VCaP (cell line): ENCODE data around the gene PLPP3.

Experiments used
- H3K27ac ChIP-seq: fragments of 450-650 bp; 2 replicates; pipeline ENCODE4 v1.5.1; 2017
- TF ChIP-seq, protein P1 (sequence below): fragments of 450-650 bp; conservative IDR thresholded peaks from 2 replicates; pipeline ENCODE4 v1.5.1; 2017; ENCODE audit warnings: mild to moderate bottlenecking, moderate library complexity

PLPP3 gene

GRCh38 chr1:56572334-56573050, 6.9 kb downstream of the PLPP3 start:
- H3K27ac ChIP-seq = peak overlapping the region; percentile 54
- TF ChIP-seq, protein P1, sequence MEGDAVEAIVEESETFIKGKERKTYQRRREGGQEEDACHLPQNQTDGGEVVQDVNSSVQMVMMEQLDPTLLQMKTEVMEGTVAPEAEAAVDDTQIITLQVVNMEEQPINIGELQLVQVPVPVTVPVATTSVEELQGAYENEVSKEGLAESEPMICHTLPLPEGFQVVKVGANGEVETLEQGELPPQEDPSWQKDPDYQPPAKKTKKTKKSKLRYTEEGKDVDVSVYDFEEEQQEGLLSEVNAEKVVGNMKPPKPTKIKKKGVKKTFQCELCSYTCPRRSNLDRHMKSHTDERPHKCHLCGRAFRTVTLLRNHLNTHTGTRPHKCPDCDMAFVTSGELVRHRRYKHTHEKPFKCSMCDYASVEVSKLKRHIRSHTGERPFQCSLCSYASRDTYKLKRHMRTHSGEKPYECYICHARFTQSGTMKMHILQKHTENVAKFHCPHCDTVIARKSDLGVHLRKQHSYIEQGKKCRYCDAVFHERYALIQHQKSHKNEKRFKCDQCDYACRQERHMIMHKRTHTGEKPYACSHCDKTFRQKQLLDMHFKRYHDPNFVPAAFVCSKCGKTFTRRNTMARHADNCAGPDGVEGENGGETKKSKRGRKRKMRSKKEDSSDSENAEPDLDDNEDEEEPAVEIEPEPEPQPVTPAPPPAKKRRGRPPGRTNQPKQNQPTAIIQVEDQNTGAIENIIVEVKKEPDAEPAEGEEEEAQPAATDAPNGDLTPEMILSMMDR = no peak

DNA sequence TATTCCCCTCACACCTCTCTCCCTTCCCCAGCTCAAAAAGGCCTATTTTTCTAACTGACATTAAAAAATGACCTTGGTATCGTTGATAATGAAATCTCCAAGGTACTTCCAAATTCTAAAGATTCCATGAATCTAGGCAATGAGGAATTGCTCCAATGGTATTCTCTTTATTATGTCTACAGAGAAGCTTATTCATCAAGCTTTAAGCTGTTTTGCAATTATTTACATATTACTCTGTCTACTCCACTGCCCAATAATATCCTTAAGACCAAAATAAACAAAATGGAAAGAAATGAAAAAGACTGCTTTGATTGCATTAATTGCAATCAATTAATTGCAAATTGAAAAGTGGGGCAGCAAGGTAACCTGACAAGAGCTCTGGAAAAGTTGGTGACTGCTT, 7.9 kb downstream of the PLPP3 start:
- TF ChIP-seq, protein P1 = no peak
- peak overlapping the region; percentile 46; the same call in 1 of the 2 replicates for H3K27ac ChIP-seq

- peak overlapping the region; percentile 46; the same call in 1 of the 2 replicates for H3K27ac ChIP-seq
- TF ChIP-seq, protein P1 = no peak
Measured at GRCh38 chr1:56570924-56571372, 8.4 kb downstream of the PLPP3 start.

GRCh38 chr1:56569661-56570060, 9.7 kb downstream of the PLPP3 start:
- peak overlapping the region; percentile 46; the same call in 1 of the 2 replicates for H3K27ac ChIP-seq
- TF ChIP-seq, protein P1 = no peak

DNA sequence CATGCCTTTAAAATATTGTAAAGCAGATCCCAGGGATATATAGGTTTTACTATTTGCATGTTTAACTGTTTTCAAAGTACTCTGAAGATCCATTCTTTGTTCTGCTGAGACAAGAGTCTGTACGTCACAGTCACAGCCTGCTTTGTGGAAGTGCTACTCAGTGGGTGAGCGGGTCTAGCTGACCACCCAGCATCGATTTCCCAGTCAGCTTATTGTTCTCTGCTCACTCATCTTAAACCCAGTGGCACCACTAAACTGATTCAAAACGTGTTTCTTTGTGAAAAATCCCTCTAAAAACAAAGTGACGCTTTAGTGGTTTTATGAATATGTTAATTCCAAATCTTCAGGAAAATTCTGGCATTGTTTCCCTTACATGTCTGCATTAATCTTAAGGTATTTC, 12.4 kb downstream of the PLPP3 start:
- TF ChIP-seq, protein P1 = no peak
- no peak overlapping the region for H3K27ac ChIP-seq

GRCh38 chr1:56566061-56566744, 13.2 kb downstream of the PLPP3 start:
- TF ChIP-seq, protein P1 = no peak
- H3K27ac ChIP-seq = no peak overlapping the region

GRCh38 chr1:56564615-56565014, 14.7 kb downstream of the PLPP3 start:
- H3K27ac ChIP-seq = no peak overlapping the region
- TF ChIP-seq, protein P1 = no peak
